Middle frontal gyrus (tissue), 1 donor: ENCODE data around the gene GAS2.

Experiments
- DNase-seq: peaks from one replicate; pipeline ENCODE4 v3.0.0-alpha.2; 2015; ENCODE audit warnings: low spot score; ENCODE audit errors: extremely low spot score

GAS2 gene

DNA sequence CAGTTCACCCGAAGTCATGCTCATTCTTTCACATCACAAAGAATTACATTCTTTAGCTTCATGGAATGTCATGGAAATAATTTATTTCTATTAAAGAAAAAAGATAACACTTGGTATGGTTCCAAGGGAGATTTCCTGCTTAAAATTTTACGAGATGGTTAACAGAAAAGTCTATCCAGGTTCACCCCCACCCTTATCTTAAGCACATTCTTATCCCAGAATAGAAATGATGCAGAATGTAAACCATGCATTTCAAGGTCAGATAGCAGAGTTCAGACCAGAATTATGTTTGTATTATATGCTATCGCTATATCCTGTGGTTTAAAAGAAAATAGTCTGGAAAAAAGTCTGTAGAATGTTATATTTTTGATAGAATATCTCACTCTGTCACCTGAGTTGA is 58.7 kb downstream of the GAS2 start:
- no peak for DNase-seq

DNA sequence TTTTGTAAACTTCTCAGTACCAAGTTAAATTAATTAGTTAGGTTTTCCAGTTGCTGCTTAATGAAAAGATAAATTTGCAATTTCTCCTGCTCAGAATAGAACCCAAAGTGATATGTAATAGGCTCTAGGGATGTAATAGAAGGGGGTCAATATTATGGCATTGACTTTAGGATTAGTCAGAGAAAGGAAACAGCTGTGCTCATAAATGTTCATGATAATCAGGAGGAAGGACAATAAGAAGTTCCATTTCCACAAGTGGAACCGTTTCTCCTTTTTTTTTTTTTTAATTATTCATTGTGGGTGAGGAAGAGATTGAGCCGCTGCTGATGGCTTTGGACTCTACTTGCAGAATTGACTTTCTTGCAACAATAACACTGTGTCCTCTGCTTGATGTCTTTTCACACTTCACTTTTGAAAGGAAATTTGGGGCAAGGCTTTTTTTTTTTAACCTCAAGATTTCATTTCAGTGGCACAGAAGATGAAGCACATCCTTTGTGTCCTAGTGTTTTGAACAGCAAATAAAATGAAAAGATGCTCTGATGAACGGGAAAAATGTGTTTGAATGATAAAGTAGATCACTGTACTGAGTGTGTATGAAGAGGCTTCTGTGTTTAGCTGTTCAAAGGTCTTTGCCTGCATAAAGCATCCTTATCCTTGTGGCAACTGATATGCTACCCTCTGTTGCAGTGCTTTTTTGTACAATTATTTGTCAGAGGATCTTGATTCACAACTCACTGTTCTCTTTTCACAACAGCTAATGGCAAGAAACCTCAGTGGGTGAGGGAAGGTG is 62.4 kb downstream of the GAS2 start:
- no peak for DNase-seq

DNA sequence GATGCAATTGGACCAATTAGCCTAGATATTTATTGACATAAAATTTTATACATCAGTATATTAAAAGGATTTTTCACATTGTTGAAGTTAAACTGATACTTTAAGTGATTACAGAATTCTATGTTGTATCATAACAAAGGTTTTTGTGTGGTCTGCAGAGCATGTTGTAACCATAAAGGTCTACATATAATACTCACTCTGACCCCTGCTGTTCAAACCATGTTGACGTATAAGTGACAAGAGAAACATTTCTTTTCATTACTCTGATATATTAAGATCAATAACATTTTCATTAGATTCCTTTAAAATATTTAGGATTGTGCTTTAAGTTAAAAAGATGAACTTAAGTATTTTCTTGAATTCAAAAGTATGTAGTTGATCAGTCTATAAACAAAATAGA is 63.9 kb downstream of the GAS2 start:
- DNase-seq: no peak

DNA sequence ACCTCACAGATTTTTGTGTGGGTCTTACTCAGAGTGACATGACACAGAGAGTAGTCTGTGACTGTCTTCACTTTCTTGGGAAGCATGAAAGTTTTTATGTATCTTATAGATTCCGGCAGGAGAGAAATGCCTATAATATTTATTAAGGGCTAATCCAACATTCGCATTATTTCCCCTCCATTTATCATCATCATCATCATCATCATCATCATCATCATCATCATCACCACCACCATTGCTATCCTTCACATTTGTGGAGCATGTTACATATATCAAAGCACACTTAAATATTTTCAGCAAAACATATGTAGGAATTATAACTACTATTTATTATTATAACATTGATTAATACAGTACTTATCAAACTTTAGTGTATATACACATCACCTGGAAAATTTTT is 66.2 kb downstream of the GAS2 start:
- no peak for DNase-seq

DNA sequence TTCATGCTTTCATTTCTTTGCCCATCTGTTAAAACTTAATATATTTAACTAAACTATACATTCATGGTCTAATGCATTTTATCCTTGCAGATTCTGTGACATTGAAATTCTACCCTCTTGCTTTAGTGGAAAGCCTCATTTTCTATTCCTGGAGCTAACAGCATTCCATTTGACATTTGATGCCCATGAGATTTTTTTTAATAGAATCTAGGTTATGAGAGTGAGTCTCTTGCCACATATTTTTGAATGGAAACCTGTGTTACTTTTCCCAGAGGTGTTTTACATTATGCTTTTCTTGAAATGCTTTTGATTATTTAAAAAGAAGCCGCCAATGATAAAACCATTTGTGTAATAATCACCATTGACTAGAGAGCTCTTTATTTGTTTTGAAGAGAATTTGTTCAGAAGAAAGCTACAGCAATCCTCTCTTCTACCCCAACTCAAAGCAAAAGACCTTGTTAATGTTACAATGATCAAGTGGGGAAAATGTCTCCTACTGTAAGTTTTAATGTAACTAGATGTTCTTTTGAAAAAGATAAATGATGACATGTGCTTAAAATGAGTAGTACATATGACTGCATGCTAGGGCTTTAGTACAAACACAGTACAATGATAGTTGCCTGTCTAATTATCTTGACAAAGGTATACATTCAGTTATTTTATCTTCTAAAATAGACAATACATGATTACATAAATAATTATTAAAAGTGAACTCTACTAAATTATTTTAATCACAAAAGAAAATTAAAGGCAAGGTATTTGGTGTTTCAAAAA is 67.3 kb downstream of the GAS2 start:
- DNase-seq: no peak

DNA sequence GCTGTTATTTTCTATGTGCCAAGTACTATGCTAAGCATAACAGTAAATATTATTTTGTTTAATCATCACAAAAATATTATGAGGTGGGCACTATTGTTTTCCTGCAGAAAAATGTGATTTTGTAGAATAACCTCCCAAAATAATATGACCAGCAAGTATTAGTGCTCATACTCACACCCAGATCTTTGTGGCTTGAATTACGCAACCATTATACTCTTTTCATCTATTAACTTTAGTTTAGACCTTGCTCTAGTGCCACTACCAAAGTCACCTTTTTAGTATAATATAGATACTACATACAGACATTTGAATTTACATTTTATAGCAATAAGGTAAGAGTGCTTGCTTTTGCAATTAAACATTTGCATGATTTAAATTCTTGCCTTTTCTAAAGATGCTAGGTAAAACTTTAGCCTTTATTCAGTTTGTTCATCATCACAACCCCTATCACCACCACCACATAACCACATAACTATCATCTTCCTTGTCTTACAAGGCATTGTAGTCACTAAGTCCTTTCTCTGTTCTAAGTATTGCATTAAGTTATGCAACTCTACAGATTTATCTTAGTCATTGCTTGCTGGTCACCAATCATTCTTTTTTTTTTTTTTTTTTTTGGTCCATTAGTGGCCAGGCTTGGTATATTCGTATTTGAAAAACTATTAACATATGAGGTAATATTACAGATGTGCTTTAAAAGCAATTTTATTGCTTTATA is 68.4 kb downstream of the GAS2 start:
- DNase-seq: no peak

DNA sequence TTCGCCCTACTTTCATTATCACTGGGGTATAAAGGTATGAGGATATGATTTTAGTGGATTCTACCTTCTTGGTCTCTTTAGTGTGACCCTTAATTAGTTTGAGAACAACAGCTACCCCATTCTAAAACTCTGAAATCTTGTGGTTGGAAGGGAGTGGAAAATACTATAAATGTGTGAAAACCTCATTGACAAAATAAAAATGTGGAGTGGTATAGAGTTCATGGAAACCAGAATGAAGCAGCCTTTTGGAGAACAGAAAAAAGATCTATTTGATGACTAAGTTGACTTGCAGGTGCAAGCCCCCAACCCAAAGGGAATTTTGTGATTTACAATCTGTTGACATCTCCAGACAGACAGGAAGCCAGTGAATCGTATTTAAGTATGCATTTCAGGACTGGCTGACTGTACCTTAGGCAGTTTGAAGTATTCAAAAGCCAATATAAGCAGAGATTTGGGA is 75.8 kb downstream of the GAS2 start:
- DNase-seq: no peak

DNA sequence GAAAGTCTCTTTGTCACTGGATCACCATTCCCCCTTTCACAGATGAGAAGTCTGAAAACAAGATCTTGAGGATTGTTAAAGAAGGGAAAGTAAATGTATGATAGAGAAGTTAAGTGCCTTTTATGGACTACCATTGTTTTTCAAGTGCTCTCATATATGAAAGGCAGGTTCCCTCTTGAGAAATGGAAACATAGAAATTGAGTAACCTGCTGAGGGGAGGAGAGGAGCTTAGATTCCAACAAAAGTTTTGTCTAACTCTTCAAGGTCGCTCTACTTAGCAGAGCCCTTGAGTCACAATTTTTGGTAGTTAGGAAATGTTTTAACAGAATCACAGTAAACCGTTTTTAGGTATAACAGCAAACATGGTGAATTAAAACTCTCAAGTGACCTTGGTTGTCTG is 83.1 kb downstream of the GAS2 start:
- DNase-seq: no peak

DNA sequence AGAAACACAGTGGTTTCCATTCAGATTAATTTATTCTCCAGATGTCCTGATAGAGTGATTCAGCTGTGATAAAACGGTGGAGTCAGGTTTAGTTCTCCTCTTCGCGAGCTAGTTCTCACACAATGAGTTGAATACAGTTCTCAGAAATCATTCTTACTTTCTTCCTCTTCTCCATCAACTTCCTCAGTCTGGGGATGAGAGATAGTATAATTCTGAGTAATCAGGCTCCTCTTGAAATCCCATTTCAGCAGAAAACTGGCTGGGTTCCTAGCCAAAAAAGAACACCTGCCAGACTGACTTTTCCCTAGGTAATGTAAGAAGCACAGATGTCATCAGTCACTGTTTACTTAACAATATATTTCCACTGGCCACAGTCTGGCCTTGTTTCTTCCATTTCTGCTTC is 86.5 kb downstream of the GAS2 start:
- DNase-seq: no peak

DNA sequence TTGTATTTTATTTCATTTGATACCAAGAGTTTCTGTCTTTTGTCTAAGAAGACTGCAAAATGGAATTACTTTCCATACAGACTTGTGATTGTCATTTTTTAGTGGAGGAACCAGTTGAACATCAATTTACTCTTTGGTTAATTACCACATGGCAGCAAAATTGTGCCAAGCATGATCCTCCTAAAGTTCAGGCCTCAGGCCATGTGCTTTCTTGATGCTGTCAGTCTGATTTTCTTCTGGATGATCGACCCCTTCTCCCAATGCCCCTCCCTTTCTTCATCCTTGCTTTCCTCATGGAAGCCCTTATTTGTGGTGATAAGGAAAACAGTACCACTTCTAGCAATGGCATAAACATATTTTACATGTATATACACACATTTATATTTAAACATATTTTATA is 87.0 kb downstream of the GAS2 start:
- DNase-seq: no peak

DNA sequence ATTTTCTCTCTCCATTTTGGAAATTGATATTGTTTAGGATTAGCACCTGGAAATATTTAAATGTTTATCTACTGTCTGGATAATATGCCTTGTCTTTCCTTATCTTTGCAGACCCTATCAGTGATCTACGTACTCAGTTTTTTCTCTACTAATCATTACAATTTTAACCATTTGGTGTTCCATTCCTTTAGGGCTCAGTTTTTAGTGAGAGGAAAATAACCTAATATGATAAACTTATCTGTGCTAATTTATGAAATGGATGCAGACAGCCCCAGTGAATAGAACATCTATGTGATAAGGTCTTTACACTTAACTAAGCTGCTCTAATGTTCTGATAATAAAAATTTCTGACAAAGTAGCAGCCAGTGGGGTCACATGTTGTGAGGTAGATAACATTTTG is 94.7 kb downstream of the GAS2 start:
- no peak for DNase-seq

DNA sequence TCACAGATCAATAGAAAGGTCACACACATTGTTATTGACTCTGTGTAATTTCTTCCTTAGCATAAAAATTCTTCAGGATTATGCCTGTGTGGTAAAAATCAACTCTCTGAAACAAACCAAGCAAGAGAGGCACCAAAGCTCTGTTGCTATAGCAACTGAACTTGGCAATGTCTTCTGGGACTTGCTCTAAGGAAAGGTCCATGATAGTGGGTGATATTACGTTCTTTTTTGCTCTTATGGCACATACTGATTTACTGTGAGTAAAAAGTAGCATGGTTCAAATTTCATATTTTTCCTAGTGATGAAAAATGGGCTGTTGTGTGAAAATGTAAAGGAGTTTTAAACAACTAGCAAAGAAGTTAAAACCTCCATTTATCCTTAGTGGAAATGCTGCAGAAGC is 96.8 kb downstream of the GAS2 start:
- peak; percentile 69 for DNase-seq

DNA sequence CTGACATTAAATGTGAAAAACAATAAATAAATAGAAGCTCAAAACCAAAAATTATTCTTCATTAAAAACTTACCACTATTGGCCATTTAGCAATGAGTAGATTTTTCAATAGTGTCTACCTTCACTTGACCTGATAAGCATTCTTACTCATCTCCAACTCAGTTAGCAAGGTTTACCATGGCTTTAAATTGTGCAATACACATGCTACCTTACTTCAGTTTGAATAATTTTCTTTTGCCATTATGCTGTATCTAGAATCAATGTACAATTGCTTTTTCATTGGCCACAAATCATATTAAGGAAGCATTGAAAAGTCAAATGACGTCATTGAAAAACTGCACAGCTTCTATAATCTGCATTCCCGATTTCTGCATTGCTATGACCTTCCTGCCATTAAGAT is 98.3 kb downstream of the GAS2 start:
- DNase-seq: no peak

DNA sequence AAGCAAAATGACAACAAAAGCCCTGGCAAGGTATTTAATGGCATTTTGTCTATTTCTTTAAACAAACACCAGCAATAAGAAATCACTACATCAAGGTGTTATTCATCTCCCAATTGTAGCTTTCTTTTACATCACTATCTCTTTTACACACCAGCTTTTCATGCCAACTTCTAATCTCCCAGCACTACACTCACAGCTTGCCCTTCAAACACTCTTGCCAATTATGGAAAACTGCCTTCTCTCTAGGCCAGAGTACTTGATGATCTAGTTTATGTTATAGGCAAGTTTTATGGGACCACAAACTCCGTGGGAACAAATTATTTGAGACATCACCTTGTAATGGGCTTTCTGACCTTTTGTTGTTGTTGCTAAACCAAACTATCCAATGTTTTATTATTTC is 101.9 kb downstream of the GAS2 start:
- no peak for DNase-seq

DNA sequence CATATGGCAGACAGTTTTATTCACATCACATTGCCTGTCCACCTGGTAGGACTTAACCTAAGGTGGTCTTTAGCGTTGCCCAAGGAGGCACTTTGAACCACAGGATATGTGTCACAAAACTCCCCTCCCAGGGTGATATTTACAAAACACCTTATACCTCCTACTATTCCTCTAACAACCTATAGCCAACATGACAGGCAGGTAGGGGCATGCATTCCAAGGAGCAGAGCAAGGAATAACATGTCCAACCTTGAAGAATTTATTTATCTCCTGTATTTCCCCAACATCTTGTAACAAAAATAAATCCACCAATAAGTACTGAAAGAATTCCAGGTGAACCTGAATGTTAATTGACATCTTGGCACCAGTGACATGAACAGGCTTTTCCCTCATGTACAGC is 102.7 kb downstream of the GAS2 start:
- no peak for DNase-seq

DNA sequence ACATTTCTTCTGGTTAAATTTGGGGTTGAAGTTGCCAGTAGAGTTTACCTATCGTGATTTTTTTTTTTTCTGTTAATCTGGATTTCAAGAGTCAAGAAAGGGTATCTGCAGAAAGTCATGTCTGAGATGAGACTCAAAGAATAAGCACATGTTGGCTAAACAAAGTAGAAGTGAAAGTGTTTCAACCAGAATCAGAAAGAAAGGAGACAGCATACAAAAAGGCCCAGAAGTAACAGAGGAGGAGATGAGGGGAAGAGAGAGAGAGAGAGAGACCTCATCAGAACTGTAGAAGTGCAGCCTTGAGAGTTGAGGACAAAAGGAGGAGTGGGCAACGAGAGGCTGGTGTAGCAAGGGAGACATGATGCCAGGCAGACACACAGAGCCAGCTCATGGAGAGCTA is 108.3 kb downstream of the GAS2 start:
- DNase-seq: no peak

DNA sequence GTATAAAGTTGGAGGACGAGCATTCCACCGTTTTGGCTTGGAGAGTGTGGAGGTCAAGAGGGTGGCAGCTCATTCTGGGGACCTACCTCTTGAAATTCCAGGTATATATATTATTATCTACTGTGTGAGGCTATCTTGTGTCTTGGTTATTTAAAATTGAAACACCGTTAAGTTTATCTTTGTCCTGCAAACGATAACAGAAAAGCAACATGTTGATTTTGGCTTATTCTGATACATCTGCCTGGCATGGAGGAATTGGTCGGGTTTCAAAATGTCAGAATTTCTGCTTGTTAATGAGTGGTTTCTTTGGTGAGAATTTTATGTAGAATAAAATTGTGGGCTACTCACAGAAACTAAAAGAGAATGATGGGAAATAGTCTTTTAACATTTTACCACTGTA is 108.8 kb downstream of the GAS2 start:
- DNase-seq: no peak

DNA sequence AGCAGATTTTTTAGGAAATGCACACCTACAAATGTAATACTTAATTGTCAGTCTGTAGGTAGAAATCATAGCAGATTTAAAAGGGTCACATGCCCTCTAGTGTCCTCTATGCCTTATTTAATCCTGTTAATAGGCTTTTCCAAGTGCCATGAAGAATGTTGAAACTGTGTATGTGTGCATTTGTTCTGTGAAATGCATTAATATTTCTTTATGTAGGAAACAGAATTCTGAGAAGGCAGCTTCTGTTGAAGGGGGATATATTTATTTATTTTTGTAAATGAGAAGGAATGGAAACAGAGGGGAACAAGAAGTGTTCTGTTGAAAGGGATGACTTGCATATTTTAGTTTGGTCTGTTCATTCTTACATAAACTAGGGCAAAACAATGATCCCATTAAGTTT is 112.2 kb downstream of the GAS2 start:
- DNase-seq: no peak

DNA sequence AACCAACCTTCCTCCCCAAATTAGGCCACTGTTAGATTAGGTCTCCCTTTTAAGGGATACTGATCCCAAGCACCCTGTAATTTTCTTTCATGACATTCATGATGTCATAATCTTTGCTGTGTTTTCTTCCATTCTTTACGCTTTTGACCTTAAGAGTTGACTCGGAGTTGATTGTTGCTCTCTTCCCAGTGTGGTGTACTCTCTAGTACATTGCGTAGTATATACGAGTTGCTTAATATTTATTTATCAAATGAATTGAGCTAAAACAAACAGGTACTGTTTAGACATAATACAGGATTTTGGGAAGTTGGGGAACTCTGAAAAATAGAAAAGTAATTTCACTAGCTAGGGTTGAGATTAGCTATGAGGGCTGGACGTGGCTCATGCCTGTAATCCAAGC is 113.4 kb downstream of the GAS2 start:
- no peak for DNase-seq

DNA sequence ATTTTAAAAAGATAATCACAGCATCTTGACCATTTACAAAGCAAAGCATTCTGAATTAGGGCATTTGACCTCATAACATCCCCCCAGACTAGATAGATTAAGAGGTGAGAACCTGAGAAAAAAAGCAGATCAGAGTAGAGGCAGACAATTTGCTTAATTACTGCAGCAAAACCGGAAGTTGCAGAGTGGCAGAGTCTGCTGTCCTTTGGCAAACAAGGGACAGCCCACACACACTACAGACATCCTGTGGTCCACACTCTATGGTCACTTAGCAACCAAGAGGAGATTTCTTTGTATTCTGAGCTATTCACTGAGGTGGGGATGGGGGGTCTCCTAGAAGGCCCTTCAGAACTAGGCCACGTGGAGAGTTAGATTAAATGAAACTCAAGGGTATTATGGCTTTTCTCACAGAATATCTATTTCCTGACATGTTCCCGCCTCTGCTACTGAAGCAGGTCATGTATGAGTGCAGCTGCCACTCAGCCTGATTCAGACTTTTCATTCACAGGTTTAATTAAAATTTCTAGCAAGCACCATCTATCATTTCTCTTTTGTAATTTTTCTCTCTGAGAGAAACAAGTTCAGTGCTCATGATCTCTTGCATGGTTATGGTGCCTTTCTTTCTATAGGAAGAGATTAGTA is 114.7 kb downstream of the GAS2 start:
- no peak for DNase-seq

DNA sequence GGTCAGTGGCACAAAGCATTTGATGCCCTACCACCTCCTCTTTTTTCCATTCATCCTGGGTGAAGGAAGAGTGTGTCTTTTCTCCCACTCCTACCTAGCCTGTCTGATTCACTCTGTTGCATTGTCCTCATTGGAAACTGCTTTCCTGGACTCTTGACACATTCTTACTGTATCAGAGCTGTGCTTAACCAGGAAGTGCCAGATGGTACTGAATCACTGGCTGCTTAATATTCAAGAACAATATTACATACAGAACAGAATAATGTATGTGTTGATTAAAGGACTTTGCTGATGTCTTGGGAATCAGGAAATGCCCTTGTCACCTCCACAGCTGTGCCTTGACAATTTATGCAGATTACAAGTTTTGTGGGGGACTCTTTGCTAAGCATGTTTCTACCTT is 118.8 kb downstream of the GAS2 start:
- no peak for DNase-seq

DNA sequence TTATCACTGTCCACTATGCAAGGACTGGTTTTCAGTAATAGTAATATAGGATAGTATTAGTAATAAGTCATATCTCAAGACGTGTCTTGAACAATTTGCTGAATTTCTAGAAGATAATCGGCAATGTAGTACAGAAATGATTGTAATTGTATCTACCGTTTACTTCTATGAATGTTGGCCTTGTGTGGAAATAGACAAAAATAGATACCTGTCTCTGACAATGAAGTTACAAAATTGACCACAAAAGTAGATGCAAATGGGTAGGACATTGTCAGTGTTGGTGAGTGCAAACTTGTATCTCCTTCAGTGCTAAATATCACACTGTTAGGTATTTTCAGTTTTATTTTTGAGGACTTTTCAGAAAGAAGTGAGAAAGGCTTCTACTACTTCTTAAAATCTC is 120.1 kb downstream of the GAS2 start:
- DNase-seq: no peak
